GM19238 (cell line): ENCODE data around the gene EPB41.
A peak's percentile ranks its signal among the peaks of the same experiment; 100 is the strongest.

Experiments
- DNase-seq: peaks from one replicate; pipeline ENCODE4 v3.0.0; 2011; ENCODE audit warnings: low spot score; ENCODE audit not compliant: insufficient read length

EPB41 gene

GRCh38 chr1:28974432-28974831 lies 60.1 kb downstream of the EPB41 start:
- no peak for DNase-seq

- DNase-seq, result no peak
Observed at GRCh38 chr1:28976248-28976647, 61.9 kb downstream of the EPB41 start.

GRCh38 chr1:28981210-28981609 lies 66.8 kb downstream of the EPB41 start:
- DNase-seq, result no peak

- no peak for DNase-seq
Observed at GRCh38 chr1:28982198-28982597, 67.8 kb downstream of the EPB41 start.

- DNase-seq, result no peak
Observed at GRCh38 chr1:28983091-28983490, 68.7 kb downstream of the EPB41 start.

- no peak for DNase-seq
Observed at GRCh38 chr1:28983509-28984310, 69.3 kb downstream of the EPB41 start.

GRCh38 chr1:28984311-28984684 lies 69.9 kb downstream of the EPB41 start:
- DNase-seq, result no peak

- DNase-seq, result no peak
Observed at GRCh38 chr1:28985427-28985826, 71.1 kb downstream of the EPB41 start.

- no peak for DNase-seq
Observed at GRCh38 chr1:28986306-28986910, 72.0 kb downstream of the EPB41 start.

GRCh38 chr1:29002792-29003191 lies 88.4 kb downstream of the EPB41 start:
- DNase-seq, result no peak

- no peak for DNase-seq
Observed at GRCh38 chr1:29004288-29004687, 89.9 kb downstream of the EPB41 start.

- DNase-seq, result no peak
Observed at GRCh38 chr1:29004798-29005197, 90.4 kb downstream of the EPB41 start.

GRCh38 chr1:29011775-29012174 lies 97.4 kb downstream of the EPB41 start:
- no peak for DNase-seq

- DNase-seq, result no peak
Observed at GRCh38 chr1:29017235-29017634, 102.9 kb downstream of the EPB41 start.

GRCh38 chr1:29017975-29018712 lies 103.8 kb downstream of the EPB41 start:
- DNase-seq, result no peak

- no peak for DNase-seq
Observed at GRCh38 chr1:29022620-29023019, 108.3 kb downstream of the EPB41 start.

GRCh38 chr1:29029667-29030066 lies 115.3 kb downstream of the EPB41 start:
- DNase-seq, result no peak

GRCh38 chr1:29032841-29033240 lies 118.5 kb downstream of the EPB41 start:
- DNase-seq, result no peak

GRCh38 chr1:29033829-29034466 lies 119.6 kb downstream of the EPB41 start:
- DNase-seq, result peak; percentile 4

GRCh38 chr1:29043274-29043965 lies 129.1 kb downstream of the EPB41 start:
- no peak for DNase-seq

- DNase-seq, result no peak
Observed at GRCh38 chr1:29044010-29044409, 129.6 kb downstream of the EPB41 start.
